GM21526 (cell line): ENCODE results near the gene SSH2.
A peak's percentile ranks its signal among the peaks of the same experiment; 100 is the strongest.
"Not testable (repeated sequence)": the region's sequence is repeated elsewhere in the genome, so short reads cannot be mapped to it uniquely, and the experiment has no call there.

ENCODE experiments used
- ATAC-seq: cut with Tn5 transposase; IDR thresholded peaks from one replicate; pipeline ENCODE4 v1.9.1; 2021; ENCODE audit warnings: moderate library complexity; ENCODE audit not compliant: unreplicated experiment, low FRiP score

Gene SSH2, protein sequence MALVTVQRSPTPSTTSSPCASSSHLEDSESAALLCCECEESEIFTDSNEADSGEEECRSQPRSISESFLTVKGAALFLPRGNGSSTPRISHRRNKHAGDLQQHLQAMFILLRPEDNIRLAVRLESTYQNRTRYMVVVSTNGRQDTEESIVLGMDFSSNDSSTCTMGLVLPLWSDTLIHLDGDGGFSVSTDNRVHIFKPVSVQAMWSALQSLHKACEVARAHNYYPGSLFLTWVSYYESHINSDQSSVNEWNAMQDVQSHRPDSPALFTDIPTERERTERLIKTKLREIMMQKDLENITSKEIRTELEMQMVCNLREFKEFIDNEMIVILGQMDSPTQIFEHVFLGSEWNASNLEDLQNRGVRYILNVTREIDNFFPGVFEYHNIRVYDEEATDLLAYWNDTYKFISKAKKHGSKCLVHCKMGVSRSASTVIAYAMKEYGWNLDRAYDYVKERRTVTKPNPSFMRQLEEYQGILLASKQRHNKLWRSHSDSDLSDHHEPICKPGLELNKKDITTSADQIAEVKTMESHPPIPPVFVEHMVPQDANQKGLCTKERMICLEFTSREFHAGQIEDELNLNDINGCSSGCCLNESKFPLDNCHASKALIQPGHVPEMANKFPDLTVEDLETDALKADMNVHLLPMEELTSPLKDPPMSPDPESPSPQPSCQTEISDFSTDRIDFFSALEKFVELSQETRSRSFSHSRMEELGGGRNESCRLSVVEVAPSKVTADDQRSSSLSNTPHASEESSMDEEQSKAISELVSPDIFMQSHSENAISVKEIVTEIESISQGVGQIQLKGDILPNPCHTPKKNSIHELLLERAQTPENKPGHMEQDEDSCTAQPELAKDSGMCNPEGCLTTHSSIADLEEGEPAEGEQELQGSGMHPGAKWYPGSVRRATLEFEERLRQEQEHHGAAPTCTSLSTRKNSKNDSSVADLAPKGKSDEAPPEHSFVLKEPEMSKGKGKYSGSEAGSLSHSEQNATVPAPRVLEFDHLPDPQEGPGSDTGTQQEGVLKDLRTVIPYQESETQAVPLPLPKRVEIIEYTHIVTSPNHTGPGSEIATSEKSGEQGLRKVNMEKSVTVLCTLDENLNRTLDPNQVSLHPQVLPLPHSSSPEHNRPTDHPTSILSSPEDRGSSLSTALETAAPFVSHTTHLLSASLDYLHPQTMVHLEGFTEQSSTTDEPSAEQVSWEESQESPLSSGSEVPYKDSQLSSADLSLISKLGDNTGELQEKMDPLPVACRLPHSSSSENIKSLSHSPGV (N-terminal part only)

DNA sequence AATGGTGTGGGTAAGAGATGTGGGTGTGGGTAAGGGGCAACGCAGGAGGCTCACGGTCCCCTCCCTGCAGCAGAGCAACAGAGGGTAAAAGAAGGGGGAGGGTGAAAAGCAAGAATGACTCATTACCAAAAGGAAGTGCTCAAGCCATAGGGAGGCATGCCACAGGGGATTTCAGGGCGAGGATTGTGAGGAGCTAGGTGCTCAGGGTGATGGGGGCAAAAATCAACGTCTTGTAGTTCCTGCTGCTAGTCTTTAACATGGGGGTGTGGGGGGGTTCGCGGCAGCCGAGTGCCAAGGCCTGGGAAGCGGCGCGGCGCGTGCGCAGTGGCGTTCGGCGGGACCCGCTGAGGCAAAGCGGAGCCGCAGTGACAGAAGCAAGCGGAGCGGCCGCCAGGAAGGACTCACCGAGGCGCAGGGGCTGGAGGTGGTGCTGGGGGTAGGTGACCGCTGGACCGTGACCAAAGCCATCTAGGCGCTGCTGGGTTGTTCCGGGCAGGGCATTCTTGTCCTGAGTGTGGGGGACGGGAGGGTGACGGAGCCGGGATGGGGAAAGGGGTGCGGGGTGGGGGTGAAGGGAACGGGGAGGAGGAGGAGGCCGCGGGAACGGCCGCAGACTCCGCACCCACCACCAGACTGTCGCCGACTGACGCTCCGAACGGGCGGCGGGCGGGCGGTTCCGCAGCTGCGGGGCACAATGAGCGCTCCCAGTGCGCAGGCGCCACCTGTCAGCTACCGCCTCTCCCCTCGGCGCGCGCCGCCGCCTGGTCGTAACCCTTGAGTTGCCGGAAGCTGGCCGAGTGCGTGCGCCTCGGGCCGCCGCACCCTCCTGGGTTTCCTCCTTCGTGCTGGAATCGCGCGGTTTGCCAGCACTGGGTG is at the start of gene SSH2:
Gene SSH2 (minus strand): TSS at position 696 of the 876 bp plus-strand sequence. CDS start 228 bp downstream, at position 468.
- ATAC-seq = peak; percentile 48

DNA sequence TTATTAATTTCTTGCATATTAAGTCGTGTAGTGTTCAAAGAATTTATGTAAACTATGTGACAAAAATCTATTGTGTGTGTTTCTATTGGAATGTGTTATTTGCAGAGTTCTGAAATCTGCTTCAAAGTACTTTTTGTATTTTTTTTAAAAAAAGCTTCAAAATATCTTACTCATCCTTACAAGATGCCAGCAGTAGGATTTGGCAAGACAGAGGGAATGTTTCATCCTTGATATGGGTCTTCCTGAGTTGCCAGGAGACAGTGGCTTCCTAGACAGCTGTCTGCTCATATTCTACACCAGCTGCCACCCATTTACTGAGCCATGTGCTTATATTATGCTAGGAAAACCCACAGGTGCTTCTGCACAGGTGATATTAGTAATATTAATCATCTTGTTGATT is 47.8 kb upstream of the SSH2 start:
- ATAC-seq = no peak

DNA sequence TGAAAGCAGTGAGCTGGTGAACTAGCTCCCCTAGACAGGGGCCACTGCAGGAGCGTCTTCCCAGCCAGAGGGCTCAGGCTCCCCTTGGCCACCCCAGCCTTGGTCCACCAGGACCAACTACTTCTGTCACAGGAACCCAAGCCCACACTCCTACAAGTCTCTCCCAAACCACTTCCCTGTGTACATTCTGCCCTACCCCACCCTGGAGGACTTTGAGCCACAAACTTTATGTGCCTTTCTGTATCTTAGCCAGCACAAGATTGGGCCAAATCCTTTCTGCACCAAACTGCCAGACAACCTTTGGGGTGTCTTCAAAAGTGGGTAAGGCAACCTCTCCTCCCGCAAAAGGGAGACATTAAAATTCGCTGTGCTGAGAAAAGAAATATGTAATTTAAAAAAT is 43.0 kb upstream of the SSH2 start:
- no peak for ATAC-seq

DNA sequence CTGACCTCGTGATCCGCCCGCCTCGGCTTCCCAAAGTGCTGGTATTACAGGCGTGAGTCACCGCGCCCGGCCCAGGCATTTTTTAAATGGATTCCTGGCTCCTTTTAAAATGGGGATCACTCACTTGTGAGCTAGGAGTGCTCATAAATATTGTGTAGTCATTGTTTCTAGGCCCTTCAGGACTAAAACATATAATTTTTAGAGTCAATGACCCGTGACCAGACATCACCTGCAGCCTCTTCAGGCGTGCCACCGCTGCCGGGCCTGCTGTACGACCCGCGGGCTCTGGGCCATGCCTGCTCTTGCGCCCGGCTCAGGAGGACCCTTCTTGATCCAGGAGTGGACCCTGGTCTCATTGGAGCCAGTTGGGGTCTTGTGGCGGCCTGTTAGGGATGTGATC is 42.2 kb upstream of the SSH2 start:
- ATAC-seq = no peak

DNA sequence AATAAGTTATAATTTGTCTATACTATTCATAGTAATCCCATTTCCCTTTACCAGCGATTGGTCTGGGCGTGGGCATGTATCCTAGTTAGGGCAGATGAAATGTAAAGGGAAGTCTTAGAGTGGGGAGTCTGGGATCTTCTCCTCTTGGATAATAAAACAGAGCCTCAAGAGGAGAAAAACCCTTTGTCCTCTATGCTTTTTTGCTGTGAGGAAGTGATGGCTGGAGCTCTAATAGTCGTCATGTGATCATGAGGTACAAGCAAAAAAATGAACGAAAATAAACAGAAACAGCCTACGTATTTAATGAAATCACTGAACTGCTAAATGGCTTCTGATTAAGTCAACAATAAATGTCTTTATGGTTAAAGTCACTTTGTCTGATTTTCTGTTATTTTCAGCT is 38.2 kb upstream of the SSH2 start:
- ATAC-seq = no peak

DNA sequence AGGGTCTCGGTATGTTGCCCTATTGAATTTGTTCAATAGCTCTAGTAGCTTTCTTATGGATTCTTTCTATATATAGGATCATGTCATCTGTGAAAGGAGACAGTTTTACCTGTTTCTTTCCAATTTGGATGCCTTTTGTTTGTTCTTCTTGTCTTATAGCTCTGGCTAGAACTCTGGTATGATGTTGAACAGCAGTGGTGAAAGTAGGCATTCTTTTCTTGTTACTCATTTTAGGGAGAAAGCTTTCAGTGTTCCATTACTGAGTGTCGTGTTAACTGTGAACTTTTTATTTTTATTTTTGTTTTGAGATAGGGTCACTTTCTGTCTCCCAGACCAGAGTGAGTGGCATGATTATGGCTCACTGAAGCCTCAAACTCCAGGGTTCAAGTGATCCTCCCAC is 32.6 kb upstream of the SSH2 start:
- ATAC-seq = no peak

DNA sequence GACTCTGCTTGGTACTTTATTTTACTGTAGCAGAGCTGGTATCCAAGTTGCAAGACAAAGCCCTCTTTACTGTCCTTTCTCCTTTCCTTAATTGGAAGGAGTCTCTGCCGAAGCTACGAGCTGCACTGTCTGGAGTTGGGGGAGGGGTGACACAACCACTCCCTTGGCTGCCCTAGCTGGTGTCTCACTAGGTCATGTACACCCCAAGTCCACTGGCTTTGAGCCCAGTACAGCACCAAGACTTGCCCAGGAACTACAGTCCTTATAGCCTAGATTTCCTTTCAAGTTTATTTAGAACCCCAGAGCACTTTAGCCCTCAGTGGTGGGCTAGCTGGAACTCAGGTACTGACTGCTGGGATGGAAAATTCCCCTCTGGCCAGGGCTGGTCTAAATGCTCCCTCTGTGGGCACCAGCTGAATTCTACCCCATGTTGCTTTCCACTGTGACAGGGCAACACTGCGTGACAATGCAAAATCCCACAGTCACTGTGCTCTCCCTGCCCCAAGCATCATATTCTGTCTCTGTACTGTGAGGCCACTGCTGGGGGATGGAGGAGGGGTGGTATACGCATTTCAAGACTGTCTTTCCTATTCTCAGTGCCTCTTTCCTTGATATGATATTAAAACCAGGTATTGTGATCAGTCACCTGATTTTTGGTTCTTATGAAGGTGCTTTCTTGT is 29.8 kb upstream of the SSH2 start:
- ATAC-seq = no peak

DNA sequence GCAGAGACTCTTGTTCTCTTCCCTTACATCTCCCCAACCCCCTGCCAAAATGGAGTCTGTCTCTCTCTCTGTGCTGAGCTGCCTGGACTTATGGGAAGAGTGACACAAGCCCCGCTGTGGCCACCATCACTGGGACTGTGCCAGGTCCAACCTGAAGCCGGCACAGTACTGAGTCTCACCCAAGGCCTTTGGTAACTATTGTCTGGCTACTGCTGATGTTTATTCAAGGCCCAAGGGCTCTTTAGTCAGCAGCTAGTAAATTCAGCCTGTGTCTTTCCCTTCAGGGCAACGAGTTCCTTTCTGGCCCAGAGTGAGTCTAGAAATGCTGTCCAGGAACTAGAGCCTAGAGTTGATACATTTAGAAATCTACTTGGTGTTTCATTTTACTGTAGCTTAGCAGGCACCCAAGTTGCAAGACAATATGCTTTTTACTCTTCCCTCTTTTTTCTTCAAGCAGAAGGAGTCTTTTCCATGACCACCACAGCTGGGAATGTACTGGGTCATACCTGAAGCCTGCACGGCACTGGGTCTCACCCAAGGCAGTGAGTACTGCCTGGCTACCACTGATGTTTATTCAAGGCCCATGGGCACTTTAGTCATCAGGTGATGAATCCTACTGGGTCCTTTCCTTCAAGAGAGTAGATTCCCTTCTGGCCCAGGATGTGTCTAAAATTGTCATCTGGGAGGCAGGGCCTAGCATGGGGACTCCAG is 29.1 kb upstream of the SSH2 start:
- no peak for ATAC-seq

DNA sequence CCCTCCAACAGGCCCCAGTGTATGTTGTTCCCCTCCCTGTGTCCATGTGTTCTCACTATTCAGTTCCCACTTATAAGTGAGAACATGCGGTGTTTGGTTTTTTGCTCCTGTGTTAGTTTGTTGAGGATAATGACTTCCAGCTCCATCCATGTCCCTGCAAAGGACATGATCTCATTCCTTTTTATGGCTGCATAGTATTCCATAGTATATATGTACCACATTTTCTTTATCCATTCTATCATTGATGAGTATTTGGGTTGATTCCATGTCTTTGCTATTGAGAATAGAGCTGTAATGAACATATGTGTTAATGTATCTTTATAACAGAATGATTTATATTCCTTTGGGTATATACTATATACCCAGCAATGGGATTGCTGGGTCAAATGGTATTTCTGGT is 27.5 kb upstream of the SSH2 start:
- ATAC-seq = not testable (repeated sequence)

DNA sequence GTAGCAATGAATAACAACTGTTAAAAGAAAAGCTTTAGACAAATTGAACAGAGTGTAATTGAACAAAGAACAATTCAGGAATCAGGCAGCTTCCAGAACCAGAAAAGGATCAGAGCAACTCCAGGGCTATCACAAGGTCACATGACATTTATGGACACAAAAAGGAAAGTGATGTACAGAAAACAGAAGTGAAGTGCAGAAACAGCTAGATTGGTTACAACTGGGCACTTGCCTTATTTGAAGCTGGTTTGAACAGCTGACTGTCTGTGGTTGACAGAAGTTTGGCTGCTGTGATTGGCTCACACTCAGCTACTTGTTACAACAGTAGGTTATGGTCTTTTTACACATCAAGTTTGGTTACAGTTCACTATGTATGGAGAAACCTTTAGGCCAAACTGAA is 26.2 kb upstream of the SSH2 start:
- ATAC-seq = no peak

DNA sequence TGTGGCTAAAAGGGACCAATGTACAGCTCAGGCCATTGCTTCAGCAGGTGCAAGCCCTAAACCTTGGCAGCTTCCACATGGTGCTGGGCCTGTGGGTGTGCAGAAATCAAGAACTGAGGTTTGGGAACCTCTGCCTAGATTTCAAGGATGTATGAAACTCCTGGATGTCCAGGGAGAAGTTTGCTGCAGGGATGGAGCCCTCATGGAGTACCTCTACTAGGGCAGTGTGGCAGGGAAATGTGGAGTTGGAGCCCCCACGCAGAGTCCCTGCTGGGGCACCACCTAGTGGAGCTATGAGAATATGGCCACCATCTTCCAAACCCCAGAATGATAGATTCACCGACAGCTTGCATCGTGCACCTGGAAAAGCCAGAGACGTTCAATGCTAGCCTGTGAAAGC is 24.4 kb upstream of the SSH2 start:
- no peak for ATAC-seq

DNA sequence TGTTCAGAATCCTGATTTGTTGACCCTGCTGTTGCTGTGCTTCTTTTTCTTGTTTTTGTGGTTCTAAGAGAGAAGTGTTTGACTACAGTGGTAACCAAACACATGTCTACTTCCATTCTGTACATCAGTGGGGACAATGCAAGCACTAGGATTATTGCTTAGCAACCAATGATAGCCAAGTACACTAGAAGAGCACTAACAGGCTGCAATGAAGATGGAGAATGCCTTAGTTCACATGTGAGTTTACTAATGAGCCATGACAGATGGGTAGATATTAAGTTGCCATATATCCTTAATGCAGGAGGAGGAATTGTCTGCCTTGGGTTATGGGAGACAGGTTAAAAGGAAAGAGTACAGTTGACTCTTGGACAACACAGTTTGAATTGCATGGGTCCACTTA is 19.7 kb upstream of the SSH2 start:
- no peak for ATAC-seq

DNA sequence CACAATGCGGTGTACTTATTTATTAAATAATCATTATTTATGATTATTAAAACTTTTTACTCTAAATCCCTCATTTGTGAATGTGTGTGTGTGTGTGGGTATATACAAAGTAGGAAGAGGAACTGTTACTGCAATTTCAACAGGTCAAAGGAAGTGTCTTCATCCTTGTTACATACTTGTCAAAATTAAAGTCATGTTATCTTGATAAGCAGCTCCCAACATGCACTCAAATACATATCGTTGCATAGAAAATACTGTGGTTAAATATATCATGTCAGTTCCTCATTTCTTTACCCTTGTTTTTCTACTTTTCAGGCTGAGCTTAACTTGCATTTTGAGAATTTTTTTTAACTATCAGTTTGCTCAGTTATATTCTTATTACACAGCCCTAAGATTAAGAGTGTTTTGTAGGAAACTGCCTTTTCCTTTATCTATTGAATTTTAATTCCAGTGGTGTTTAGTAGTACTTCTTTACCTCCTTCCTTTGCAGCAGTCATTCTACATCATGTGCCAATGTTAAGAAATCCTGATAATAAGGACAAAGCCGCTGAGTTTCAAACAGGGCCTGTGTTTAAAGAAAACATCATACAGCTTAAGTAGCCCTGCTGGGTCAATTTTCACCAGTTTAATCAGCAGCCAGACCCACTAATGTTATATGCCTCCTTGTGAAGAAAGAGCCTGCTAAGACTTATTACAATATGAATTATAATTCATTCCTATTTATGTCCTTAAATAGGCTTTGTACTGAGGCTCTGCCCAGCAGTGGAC is 18.6 kb upstream of the SSH2 start:
- no peak for ATAC-seq

DNA sequence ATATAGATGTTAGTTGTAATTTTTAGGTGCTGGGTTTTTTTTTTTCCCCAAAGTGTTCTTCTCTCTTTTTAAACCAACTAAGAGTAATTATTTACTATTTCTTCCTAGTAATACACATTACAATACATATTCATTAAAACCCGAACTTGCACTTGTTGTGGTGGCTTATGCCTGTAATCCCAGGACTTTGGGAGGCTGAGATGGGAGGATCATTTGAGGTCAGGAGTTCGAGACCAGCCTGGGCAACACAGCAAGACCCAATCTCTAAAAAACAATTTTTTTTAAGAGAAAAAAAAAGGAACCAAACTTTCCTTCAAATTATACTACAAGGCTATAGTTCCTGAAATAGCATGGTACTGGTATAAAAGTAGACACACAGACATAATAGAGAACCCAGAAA is 15.3 kb upstream of the SSH2 start:
- ATAC-seq = no peak

DNA sequence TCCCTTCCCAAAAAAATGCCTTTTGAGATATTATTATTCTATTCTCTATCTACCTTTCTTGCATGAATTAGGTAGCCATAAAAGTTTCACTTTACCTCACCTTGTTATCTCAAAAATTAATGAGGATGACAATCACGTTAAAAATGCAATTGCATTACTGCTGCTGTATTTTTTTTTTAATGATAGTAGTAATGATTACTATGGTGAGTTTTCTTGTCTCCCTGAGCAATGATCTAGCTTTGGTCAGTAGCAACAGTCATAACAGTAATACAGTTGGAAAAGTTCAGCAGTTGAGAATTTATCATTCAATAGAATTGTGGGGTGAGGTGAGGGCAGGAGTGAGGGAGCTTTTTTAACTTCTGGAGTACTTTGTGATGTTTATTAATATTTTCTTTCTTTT is 11.3 kb upstream of the SSH2 start, which contains the start of gene EFCAB5:
Gene EFCAB5 (plus strand): TSS at position 301 of the 400 bp plus-strand sequence. CDS start 163 bp downstream, outside the sequence.
- no peak for ATAC-seq

DNA sequence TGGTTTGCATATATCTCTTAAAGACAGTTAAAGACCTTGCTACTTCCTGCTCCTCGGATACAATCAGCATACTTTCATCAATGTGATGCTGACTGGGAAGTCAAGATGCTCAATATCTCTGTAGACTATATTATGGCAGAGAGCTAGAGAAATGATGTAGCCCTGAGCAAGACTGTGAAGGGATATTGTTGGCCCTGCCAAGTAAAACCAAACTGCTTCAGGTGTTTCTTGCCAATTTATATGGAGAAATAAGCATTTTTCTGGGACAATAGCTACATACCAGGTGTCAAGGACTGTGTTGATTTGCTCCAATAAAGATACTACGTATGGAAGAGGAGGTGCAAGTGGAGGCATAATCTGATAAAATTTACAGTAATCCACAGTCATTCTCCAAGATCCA is 6.7 kb upstream of the SSH2 start:
- no peak for ATAC-seq

DNA sequence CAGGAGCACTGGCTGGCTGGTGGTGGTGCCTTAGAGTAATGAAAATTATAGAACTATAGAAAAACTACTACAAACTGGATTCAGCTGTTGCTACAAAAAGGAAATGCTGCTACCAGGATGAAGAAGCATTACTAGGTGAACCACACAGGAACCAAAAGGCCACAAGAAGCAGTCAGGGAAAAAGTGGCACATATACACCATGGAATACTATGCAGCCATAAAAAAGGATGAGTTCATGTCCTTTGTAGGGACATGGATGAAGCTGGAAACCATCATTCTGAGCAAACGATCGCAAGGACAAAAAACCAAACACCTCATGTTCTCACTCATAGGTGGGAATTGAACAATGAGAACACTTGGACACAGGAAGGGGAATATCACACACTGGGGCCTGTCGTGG is 5.9 kb upstream of the SSH2 start:
- not testable (repeated sequence) for ATAC-seq

DNA sequence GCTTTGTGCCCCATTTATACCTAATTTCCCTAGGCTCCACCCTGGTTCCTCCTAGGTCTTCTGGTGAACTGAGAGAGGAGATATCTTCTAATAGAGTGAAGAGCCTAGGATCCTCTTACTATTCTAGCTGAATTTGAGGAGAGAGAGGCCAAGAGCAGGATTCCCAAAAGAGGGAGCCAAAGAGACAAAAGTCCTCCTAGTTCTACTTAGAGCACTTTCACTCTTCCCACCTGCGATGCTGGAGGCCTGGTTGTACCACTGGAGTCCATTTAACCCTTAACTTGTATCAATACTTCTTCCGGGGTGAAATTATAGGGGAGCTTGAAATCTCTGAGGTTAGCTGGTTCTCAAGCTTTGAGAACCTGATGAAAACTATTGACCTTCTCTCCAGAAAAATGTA is 3.4 kb upstream of the SSH2 start:
- no peak for ATAC-seq
